MM.1S (cell line): Measurements from ENCODE around the gene SERAC1.

Experiments used
- DNase-seq: peaks from one replicate; pipeline ENCODE4 v3.0.0-alpha.2; 2015
- H2AFZ ChIP-seq: fragments of 300-600 bp; sonication (generic); 2 replicates; pipeline ENCODE4 v1.6.0; 2016; ENCODE audit warnings: antibody characterized with exemption, low read length
- H3F3A ChIP-seq: fragments of 300-600 bp; sonication (generic); 2 replicates; pipeline ENCODE4 v1.6.1; 2016; ENCODE audit warnings: mild to moderate bottlenecking, antibody characterized with exemption, low read length, moderate library complexity, mixed read lengths; ENCODE audit not compliant: insufficient read depth
- H3K27ac ChIP-seq: fragments of 300-600 bp; sonication (generic); 2 replicates; pipeline ENCODE4 v1.5.1; 2016; ENCODE audit warnings: mild to moderate bottlenecking, low read length
- H3K27me3 ChIP-seq: fragments of 300-600 bp; sonication (generic); replicated peaks from 2 replicates; pipeline ENCODE4 v1.6.0; 2016; ENCODE audit warnings: low read length; ENCODE audit not compliant: insufficient read depth
- H3K36me3 ChIP-seq: fragments of 300-600 bp; sonication (generic); replicated peaks from 2 replicates; pipeline ENCODE4 v1.6.1; 2016; ENCODE audit warnings: mild to moderate bottlenecking, low read length, mixed read lengths; ENCODE audit not compliant: insufficient read depth
- H3K4me1 ChIP-seq: fragments of 300-600 bp; sonication (generic); 2 replicates; pipeline ENCODE4 v1.6.1; 2016; ENCODE audit warnings: low read length, mixed read lengths
- H3K4me2 ChIP-seq: fragments of 300-600 bp; sonication (generic); 2 replicates; pipeline ENCODE4 v1.6.0; 2016; ENCODE audit warnings: low read depth, low read length
- H3K4me3 ChIP-seq: fragments of 300-600 bp; sonication (generic); 2 replicates; pipeline ENCODE4 v1.5.1; 2016; ENCODE audit warnings: low read length, mixed read lengths
- H3K79me2 ChIP-seq: fragments of 300-600 bp; sonication (generic); 2 replicates; pipeline ENCODE4 v1.6.1; 2016; ENCODE audit warnings: mixed run types, low read length, mixed read lengths
- H3K9ac ChIP-seq: fragments of 300-600 bp; sonication (generic); 2 replicates; pipeline ENCODE4 v1.6.1; 2016; ENCODE audit warnings: low read length, mixed read lengths
- H3K9me2 ChIP-seq: fragments of 300-600 bp; sonication (generic); replicated peaks from 2 replicates; pipeline ENCODE4 v1.6.1; 2016; ENCODE audit warnings: mild to moderate bottlenecking, low read length, mixed read lengths; ENCODE audit not compliant: insufficient read depth
- H3K9me3 ChIP-seq: fragments of 300-600 bp; sonication (generic); replicated peaks from 2 replicates; pipeline ENCODE4 v1.6.1; 2016; ENCODE audit warnings: mild to moderate bottlenecking, low read length, mixed read lengths; ENCODE audit not compliant: insufficient read depth
- H4K20me1 ChIP-seq: fragments of 300-600 bp; sonication (generic); 2 replicates; pipeline ENCODE4 v1.6.1; 2016; ENCODE audit warnings: mild to moderate bottlenecking, low read length, moderate library complexity, mixed read lengths; ENCODE audit not compliant: insufficient read depth
- EZH2 ChIP-seq: fragments of 300-600 bp; sonication (generic); optimal IDR thresholded peaks from 2 replicates; pipeline ENCODE3; 2017; ENCODE audit warnings: low read depth, mild to moderate bottlenecking, antibody characterized with exemption, low read length, mixed read lengths
- EZH2phosphoT487 ChIP-seq: fragments of 300-600 bp; sonication (generic); IDR thresholded peaks from 2 replicates; pipeline ENCODE4 v1.6.1; 2018; ENCODE audit warnings: antibody characterized with exemption, low read length
- TF ChIP-seq, protein P1 (sequence below): fragments of 300-600 bp; sonication (generic); IDR thresholded peaks from 2 replicates; pipeline ENCODE4 v1.5.1; 2016; ENCODE audit warnings: antibody characterized with exemption, low read length, mixed read lengths

The SERAC1 gene

GRCh38 chr6:158086504-158087223 lies 81.4 kb downstream of the SERAC1 start:
- H3K79me2 ChIP-seq: no peaks in the 10 kb centered on the region
- H3K9ac ChIP-seq: no peak overlapping the region
- H4K20me1 ChIP-seq: no peaks in the 10 kb centered on the region
- TF ChIP-seq, protein P1, sequence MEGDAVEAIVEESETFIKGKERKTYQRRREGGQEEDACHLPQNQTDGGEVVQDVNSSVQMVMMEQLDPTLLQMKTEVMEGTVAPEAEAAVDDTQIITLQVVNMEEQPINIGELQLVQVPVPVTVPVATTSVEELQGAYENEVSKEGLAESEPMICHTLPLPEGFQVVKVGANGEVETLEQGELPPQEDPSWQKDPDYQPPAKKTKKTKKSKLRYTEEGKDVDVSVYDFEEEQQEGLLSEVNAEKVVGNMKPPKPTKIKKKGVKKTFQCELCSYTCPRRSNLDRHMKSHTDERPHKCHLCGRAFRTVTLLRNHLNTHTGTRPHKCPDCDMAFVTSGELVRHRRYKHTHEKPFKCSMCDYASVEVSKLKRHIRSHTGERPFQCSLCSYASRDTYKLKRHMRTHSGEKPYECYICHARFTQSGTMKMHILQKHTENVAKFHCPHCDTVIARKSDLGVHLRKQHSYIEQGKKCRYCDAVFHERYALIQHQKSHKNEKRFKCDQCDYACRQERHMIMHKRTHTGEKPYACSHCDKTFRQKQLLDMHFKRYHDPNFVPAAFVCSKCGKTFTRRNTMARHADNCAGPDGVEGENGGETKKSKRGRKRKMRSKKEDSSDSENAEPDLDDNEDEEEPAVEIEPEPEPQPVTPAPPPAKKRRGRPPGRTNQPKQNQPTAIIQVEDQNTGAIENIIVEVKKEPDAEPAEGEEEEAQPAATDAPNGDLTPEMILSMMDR: no peak
- TF ChIP-seq EZH2 (no peak), EZH2phosphoT487 (no peak)
- no peaks in the 10 kb centered on the region for H3K9me3 ChIP-seq
- H3K4me1 ChIP-seq: no peaks in the 10 kb centered on the region
- H3K4me3 ChIP-seq: no peak overlapping the region
- no peaks in the 10 kb centered on the region for H3F3A ChIP-seq
- H3K27ac ChIP-seq: no peak overlapping the region
- H3K9me2 ChIP-seq: no peaks in the 10 kb centered on the region
- no peak overlapping the region for H2AFZ ChIP-seq
- no peak overlapping the region for H3K4me2 ChIP-seq
- H3K36me3 ChIP-seq: no peaks in the 10 kb centered on the region
- no peaks in the 10 kb centered on the region for H3K27me3 ChIP-seq
- DNase-seq: no peak

- no peaks in the 10 kb centered on the region for H3F3A ChIP-seq
- no peaks in the 10 kb centered on the region for H3K27me3 ChIP-seq
- no peaks in the 10 kb centered on the region for H4K20me1 ChIP-seq
- no peaks in the 10 kb centered on the region for H3K9me2 ChIP-seq
- H3K9me3 ChIP-seq: no peaks in the 10 kb centered on the region
- H3K4me2 ChIP-seq: no peak overlapping the region
- no peak overlapping the region for H3K4me3 ChIP-seq
- no peak overlapping the region for H3K9ac ChIP-seq
- no peak for TF ChIP-seq EZH2
- TF ChIP-seq, protein P1: no peak
- no peak overlapping the region for H2AFZ ChIP-seq
- no peaks in the 10 kb centered on the region for H3K79me2 ChIP-seq
- no peak for DNase-seq
- H3K36me3 ChIP-seq: no peaks in the 10 kb centered on the region
- no peaks in the 10 kb centered on the region for H3K4me1 ChIP-seq
- H3K27ac ChIP-seq: no peak overlapping the region
These were observed 82.0 kb downstream of the SERAC1 start for GRCh38 chr6:158086054-158086503.

DNA sequence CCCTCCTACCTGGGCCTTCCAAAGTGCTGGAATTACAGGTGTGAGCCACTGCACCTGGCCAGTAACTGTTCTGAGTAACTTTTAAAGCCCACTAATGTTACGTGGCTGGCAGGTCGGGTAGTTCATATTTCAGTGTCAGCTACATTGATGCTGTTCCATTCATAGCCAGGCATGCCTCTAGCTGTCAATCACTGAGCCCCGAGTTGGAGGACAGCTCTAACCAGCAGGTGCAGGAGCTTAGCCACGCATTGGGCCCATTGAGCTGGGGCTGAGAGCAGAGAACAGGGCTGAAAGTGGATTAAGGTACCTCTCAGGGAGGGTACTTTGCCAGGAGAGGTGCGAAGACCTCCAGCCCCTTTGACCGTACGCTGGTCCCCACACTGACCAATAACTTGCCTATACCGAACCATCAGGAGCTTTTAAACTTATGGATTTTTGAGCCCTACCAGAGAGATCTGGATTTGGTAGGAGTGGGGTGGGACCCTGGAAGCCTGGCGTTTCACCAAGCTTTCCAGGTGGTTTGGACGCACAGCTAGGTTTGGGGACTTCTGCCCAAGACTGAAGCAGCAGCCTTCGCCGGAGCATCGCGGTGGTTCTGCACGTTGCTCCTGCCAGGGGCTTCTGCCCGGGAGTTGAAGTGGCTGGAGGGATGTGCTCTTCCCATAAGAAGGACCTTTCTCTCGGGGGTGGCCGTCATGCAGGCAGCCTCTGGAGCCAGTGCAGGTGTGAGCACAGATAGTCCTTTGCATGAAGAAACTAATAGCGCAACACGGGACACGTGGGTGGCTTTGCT lies 82.6 kb downstream of the SERAC1 start:
- no peak for DNase-seq
- H3K4me2 ChIP-seq: no peak overlapping the region
- no peaks in the 10 kb centered on the region for H3K9me2 ChIP-seq
- no peaks in the 10 kb centered on the region for H3K4me1 ChIP-seq
- H3F3A ChIP-seq: no peaks in the 10 kb centered on the region
- H4K20me1 ChIP-seq: no peaks in the 10 kb centered on the region
- TF ChIP-seq, protein P1: no peak
- TF ChIP-seq EZH2phosphoT487 (no peak), EZH2 (no peak)
- H3K36me3 ChIP-seq: no peaks in the 10 kb centered on the region
- no peak overlapping the region for H3K9ac ChIP-seq
- no peaks in the 10 kb centered on the region for H3K9me3 ChIP-seq
- no peaks in the 10 kb centered on the region for H3K79me2 ChIP-seq
- H2AFZ ChIP-seq: no peak overlapping the region
- no peak overlapping the region for H3K4me3 ChIP-seq
- H3K27me3 ChIP-seq: no peaks in the 10 kb centered on the region
- no peak overlapping the region for H3K27ac ChIP-seq
